GM19238 (cell line): Measurements from ENCODE around the gene PDCD2.
"Not testable (repeated sequence)": the region's sequence is repeated elsewhere in the genome, so short reads cannot be mapped to it uniquely, and the experiment has no call there.

Source experiments
- DNase-seq: peaks from one replicate; pipeline ENCODE4 v3.0.0; 2011; ENCODE audit warnings: low spot score; ENCODE audit not compliant: insufficient read length

Gene PDCD2

GRCh38 chr6:170552765-170553533 is 31.5 kb downstream of the PDCD2 start, which contains the start of gene PSMB1:
PSMB1 (minus strand) TSS chr6:170553307; CDS start chr6:170553242, 65 bp downstream.
- peak; percentile 46 for DNase-seq

DNA sequence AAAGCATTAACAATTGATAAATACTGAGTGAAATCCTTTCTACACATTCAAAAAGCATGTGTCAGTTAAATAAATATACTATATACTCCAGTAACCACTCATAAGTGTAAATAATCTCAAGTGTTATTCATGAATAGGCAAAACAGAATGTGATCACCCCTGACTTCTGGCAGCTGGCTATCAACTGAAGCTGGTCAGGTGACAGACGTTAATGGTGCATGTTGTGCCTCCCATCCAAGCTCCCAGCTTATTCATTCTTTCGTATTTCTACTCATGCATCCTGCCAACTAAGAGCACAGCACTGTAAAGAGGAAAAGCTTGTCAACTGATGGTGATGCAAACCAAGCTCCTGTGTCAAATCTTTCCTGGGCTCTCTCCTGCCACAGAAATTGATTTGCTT is 39.0 kb downstream of the PDCD2 start:
- no peak for DNase-seq

DNA sequence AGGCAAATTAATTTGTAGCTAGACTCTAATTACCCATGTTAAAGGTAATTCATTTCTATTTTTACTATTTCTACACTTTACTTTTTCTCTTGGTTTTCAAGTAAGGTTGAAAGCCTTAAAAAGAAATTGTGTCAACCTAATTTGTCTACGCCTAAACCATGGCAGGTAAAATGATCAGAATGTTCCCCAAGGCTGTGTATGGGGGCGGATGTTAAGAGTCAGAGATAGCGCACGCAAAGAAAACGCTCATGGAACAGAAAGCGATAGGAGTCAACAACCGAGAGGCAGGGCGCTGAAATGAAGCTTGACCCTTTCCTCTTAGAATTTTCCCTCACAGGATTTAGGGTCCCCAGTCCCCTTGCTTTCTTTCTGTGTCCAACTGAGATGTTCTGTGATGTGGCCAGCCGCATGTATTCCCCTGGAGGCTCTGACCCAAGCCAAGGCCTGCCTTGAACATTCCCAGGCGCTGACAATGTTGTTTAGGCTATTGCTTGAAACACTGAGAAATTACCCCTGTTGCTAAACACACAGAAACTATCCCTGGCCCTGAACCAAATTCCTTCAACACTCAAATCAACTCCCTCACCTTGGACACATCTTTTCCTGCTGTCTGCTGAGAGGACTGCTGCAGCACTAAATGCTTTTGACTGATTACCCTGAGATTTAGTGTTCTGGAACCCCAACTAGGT is 42.3 kb downstream of the PDCD2 start:
- DNase-seq: no peak

DNA sequence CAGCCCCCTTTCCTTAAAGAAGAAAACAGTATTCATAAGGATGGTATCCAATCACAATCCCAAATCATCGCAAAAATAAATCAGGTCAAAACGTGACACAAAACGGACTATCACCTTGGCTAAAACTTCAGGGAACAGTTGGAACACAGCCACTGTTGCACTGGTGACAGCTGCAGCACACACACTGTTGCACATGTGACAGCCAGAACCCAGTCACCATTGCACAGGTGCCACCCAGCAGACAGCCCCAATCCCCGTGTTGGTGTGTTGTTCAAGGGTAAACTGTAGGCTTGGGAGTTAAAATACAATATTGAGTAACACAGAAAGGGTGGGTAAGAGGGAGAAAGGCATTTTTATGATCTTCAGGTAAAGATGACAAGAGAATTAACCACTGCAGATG is 47.1 kb downstream of the PDCD2 start:
- DNase-seq: no peak

GRCh38 chr6:170536671-170537070 is 47.8 kb downstream of the PDCD2 start:
- no peak for DNase-seq

DNA sequence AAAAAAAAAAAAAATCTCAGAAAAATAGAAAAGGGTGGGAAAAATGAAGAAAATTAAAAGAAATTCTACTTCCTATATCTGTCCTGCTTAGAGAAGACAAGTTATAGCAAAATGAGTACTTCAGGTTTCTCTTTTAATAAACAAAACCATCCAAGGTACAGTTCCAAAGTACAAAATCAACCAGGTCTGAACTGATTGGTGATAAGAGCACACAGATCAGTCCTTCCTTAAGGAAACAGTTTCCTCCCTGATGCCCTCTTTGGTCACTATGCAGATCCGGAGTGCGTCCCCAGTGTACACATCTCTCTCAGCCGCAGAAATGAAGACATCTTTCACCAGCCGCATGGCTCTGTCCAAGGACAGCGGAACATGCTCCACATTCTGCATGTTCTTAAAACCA is 49.4 kb downstream of the PDCD2 start:
- DNase-seq: no peak

DNA sequence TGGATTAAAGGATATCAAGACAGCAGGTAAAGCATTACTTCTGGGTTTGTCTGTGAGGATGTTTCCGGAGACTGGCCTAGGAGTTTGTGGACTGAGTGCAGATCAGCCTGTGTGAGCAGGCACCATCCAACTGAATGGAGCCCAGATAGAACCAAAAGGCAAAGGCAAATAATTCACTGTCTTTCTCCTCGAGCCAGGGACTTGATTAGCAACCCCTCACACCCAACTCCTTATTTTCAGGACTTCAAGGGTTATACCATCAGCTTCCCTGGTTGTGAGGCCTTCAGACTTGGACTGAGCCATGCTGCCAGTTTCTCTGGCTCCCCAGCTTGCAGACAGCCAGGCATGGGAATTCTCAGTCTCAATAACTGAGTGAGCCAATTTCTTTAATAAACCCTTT is 50.6 kb downstream of the PDCD2 start:
- no peak for DNase-seq

DNA sequence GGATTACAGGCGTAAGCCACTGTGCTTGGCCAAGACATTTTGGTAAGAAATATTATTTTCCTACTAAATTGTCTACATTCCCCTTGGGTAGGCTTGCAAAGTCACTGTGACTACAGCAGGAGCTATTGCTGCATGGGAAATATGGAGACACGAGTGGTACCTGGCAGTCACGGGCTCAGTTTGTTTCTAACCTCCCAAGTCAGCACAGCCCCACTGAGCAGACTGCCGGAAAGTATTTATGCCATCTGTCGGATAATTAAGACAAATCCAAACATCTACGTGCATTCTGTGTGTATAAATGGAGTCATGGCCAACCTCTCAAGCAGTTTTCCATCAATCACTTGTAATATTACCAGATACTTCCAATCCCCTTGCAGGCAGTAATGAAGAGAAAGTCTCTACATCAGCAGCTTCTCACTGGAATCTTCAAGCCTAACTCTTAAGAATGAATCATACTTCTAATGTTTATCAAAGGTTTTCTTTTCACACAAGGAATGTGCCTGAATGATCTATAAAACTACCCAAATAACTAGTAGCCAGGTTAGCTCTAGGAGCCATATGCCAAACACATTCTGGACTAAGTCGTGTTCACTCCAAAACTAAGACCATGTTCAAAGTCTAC is 51.5 kb downstream of the PDCD2 start:
- no peak for DNase-seq

DNA sequence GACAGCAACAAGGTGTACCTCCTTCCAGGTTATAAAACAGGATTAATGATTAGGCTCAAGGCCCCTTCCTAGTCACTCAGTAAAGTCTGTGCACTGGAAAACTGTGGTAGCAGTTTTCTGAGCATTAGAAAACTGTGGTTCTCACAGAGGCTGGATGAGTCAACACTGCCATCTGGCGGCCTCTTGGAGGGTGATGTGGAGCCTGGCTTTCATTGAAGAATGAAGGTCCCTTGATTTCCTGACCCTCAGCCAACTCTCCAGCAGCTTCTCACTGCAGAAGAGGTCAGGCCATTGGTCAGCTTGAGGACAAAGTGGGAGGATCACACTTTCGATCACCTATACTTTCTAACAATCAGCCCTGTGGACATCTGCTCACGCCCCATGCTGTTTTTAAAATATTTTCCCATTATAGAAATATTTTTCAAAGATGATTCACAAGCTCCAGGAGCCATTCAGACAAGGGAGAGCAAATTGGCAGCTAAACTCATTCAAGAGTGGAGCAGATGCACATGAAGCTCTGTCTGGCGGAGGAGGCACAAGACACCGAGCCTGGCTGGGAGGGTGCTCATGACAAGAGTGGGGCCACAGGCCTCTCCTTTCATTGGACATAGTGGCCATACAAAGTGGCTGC is 54.5 kb downstream of the PDCD2 start:
- peak; percentile 42 for DNase-seq

- not testable (repeated sequence) for DNase-seq
Observed at GRCh38 chr6:170527995-170528394, 56.4 kb downstream of the PDCD2 start.

DNA sequence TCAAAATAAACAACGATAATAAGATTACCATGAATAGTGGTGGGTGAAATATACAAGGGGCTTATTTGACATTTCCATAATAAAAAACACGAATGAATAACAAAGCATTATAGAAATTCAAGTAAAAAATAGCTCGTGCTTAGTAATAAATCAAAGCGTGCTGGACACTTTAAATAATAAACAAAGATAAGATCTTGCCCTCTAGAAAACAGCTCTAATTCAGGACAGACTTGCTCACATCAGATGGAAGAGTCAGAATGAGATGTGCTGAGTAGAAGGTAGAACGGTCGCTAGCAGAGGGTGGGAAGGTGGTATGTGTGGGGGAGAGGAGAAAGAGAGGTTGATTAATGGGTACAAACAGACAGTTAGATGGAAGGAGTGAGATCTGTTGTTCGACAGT is 58.6 kb downstream of the PDCD2 start:
- no peak for DNase-seq
